M059J (cell line): ENCODE results near the gene MISFA. TPM values are rescaled to one million over a fixed set of nuclear protein-coding genes. Genes with fewer than 3 reads are reported as not detected.
A peak's percentile ranks its signal among the peaks of the same experiment; 100 is the strongest.
"Not testable (repeated sequence)": the region's sequence is repeated elsewhere in the genome, so short reads cannot be mapped to it uniquely, and the experiment has no call there.

Source experiments
- DNase-seq: peaks from one replicate; pipeline ENCODE4 v3.0.0-alpha.2; 2012; ENCODE audit warnings: low read depth
- total RNA-seq: library from RNA; depleted of rRNA; stranded (reverse); fragments of >200 nt; shearing (Covaris generic); gene quantifications from 2 replicates; pipeline ENCODE4 v1.2.3, GENCODE V29; 2014; rRNA removed

The MISFA gene
- total RNA-seq, 1 experiment from 2014 or later, result not detected

DNA sequence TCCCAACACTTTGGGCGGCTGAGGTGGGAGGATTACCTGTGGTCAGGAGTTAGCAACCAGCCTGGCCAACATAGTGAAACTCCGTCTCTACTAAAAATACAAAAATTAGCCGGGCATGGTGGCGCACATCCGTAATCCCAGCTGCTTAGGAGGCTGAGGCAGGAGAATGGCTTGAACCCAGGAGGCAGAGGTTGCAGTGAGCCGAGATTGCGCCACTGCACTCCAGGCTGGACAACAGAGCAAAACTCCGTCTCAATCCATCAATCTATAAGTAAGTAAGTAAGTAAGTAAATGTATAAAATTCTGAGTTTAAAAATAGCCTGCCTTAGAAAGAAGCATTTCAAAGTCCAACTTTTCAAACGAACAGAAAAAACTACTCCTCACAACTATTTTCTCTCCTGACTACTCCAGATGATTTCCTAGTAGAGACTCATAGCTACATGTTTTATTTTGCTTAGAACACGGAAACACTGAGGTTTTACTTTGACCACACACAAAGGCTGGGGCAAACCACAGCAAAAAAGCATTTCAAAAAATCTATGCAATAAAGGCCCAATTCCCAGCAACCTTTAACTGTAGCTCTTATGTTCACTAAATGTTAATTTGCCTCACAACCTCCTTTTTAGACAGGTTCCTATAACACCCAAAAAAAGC lies 18.2 kb downstream of the MISFA start:
- peak; percentile 54 for DNase-seq

DNA sequence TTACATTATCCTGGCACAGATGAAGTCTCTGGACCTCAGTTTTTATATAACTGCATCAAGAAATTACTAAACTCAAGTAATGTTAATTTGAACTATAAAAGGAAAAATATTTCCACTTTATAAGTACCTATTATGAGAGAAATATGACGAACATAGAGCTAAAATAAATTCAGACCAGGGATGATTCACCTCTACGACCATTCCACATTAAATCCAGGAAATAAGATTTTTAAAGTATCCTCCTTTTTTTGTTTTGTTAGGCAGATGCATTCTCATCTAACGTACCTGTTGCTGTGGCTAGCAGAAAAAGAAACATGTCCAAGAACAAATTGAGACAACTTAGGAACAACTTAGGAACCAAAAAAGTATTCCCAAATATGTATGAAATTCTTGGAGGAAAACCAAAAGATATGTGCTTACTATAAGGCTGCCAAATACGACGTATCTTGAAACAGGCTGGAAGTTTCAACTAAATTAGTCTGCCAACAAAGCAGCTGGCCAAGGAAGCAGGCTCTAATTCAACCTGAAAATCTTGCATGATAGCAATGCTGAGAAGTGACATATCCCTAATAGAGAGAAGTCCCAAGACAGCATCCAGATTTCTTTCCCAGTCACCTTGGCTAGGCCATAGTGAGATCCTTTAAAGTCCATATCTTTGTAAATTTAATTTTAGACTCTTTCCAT lies 18.9 kb downstream of the MISFA start:
- DNase-seq, result peak; percentile 7

DNA sequence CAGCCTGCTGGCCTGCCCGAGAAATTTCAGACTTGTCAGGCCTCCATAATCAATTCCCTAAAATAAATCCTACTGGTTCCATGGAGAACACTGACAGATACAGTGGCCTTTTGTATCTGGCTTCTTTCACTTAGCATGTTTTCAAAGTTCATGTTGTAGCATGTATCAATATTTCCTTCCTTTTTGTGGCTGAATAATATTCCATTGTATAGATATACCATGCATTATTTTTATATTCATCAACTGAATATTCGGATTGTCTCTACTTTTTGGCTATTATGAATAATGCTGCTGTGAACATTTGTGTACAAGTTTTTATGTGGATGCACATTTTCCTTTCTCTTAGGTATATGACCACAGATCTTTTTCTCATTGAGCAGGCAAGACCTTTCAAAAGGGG lies 24.1 kb downstream of the MISFA start:
- DNase-seq, result no peak

DNA sequence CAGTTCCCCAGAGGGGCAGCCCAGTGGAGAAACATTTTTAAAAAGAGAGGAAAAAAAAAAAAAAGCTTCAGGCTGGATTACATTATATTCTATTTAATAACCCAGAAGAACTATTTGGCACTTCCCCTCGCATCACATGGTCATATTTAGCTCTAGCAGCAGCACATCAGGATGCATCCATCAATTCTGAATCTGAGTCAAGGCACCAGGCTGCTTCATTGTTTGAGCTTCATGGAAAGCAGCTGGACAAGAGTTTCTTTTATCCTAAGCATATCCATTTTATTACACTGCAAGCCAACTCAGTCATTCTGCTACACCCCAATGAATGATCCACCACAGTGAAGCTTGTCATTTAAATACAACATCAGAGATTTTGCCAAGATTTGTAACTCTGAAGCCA lies 24.6 kb downstream of the MISFA start:
- no peak for DNase-seq

DNA sequence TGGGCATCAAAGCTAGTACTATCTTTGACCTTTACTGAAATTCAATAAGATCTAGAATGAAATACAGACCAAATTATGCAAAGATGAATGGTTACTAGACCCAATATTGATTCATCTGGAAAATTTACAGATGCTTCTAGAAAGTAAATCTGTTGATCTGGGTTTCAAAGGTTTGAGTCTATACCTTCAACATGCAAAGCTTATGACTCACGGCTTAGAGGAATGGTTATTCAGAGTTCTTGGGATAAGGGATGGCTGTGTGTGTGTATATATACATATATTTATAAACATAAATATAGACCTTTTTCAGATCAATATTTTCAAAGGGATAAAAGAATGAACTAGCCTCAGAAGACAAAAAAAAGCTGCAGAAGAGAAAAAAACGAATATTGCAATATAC lies 33.3 kb downstream of the MISFA start:
- no peak for DNase-seq

DNA sequence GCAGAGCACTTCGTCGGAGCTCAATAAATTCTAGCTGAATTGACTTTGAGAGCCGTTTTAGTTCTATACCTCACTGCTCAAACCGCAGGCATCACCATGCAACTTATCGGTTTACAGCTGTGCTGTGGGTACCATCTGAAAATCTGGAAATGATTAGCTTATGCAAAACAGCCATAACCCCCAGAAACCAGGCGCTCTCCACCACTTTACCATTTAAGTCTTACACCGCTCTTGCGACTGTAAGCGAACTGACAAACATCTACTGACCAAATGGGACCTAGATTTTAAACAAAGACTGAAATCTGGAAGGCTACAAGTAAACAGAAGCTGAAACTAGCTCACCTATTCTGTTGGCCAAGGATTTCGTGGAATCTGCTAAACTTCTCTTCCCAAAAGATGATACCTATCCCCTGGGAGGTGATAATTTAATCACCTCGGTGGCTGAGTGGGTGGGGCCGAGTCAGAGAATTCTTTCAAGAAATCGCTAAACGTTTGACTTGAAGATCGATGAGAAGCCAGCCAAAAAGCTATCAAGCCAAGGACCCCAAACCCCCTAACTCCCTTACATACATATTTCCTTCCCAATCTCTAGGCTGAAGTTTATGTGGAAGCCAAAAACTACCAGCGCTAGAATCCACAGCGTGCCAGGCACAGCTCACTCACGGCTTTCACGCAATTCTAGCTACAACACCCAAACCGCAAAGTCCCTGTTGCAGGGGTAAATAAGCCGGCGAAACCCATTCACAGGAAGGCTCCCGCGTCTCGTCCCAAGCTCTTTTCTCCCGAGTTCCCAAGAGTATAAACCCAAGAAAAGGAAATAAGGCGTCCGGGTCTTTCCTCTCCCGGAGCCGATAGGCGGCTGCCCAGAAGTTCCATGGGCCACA lies 33.9 kb downstream of the MISFA start:
- no peak for DNase-seq

DNA sequence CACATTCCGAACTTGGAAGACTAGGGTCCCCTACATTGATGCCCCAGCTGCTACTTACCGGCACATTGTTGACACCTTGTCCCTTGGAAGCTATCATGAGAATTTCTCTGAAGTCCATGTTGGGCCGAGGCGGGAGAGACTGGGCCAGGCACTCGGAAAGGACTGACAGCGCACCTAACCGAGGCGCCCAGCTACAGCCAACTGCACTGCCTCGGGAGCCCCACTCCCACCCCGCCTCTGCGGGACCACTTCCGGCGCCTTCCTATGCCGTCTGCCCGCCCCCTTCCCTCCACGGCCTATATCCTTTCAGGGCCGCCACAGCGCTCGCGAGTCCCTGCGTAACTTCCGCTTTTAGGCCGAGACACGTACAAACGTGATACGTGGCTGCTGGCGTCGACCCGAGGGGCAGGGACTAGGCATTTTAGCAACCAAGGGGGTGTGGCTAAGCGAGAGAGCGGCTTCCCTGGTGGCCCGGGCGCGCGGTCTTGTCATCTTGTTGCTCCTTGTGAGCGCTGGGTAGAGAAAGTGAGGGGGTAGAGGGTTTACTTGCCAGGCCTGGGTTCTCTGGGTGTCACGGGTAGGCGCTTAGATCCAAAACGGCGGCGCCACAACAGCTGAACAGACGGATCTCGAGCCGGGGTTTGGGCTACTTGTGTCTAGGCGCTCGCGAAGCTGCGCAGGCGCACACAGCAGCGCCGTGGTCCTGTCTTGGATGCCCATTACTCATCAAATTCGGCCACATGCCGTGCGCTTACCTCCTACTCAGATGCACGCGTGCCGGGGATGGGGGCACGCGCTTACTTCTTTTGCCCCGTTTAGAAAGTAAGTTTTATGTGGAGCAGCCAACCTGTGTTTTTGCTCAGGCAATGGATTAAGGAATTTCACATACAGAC lies 34.8 kb downstream of the MISFA start, which contains the start of gene SPTY2D1:
TSS of gene SPTY2D1 (minus strand) at position 203 of the 893 bp plus-strand sequence. CDS start at position 118, 85 bp downstream.
- peak; percentile 99 for DNase-seq

DNA sequence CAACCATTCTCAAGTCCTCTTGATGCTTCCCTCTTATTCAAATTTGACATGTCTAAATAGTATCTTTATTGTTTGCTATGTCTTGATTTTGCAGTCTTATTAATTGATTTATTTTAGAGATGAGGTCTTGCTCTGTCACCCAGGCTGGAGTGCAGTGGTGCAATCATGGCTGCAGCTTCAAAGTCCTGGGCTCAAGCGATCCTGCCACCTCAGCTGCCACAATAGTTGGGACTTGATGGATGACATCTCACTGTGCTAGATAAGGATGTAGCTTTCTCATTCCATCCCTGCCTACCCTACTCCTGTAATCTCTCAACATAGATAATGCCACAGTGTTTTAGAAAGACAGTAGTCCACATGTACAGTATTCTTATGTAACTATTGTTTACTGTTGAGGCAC lies 42.1 kb downstream of the MISFA start:
- DNase-seq, result no peak

DNA sequence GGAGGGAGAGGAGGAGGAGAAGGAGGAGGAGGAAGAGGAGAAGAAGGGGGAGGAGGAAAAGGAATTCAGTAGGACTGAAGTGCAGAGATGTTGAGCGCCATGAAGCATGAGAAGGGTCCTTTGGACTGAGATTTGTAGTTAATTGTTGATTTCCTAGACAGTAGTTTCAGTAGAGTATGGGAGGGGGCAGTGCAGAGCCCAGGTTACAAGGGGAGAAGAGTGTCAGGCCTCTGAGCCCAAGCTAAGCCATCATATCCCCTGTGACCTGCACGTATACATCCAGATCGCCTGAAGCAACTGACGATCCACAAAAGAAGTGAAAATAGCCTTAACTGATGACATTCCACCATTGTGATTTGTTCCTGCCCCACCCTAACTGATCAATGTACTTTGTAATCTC lies 43.4 kb downstream of the MISFA start:
- DNase-seq, result not testable (repeated sequence)

DNA sequence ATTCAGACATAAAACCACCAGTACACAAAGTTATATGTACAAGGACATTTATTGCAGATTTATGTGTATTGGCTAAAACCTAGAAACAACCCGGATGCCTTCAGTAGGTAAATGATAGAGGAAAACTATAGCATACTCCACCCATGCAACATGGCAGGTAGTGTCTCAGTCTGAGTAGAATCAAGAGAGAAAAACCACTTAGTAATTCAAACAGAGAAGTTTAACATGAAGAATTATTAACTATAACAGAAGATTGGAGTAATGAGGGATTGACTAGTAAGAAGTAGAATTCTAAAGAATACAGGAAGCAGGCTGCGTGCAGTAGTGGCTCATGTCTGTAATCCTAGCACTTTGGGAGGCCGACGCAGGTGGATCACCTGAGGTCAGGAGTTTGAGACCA lies 50.8 kb downstream of the MISFA start:
- DNase-seq, result no peak

DNA sequence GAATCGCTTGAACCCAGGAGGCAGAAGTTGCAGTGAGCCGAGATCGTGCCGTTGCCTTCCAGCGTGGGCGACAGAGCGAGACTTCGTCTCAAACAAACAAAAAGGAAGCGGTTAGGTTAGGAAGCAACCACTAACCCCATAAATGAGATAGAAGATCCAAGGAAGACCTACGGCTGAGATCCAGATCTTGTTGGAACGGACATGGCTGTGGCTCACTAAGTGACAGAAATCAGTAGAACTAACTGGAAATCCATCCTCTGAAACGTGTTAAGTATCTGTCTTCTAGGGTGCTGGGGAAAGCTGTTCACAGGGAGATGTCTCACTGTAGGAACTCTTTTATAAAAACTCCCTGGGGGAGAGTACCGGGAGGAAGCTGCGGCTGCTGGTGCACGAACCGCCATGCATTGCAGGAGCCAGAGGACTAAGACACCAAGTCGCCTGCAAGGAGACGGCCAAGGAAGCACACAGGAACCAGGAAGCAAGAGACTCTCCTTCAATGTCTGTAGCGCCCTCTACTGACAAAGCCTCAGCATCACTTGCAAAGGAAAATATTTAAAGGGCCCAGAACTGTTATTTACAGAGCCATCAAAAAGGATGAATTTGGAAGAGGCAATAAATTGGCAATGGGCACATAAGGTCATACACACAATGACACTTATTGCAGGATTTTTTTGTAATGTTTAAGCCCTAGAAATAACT lies 51.4 kb downstream of the MISFA start:
- DNase-seq, result peak; percentile 55

Other genes starting within 250 kb of the MISFA start
- gene LDHA, start 205.2 kb upstream of the MISFA start, total RNA-seq, result 1,651 and 2,272 TPM in 2 replicates
- not detected in 2 replicates for gene LDHC, start 187.5 kb upstream of the MISFA start, total RNA-seq
- not detected in 2 replicates for gene LDHAL6A, start 143.9 kb upstream of the MISFA start, total RNA-seq
- 123 and 172 TPM in 2 replicates for gene TSG101, start 72.8 kb upstream of the MISFA start, total RNA-seq
- 46.7 and 124 TPM in 2 replicates for gene UEVLD, start 11.1 kb upstream of the MISFA start, total RNA-seq
- 14.5 and 29.3 TPM in 2 replicates for gene SPTY2D1, start 34.6 kb downstream of the MISFA start, total RNA-seq
- gene TMEM86A, start 99.0 kb downstream of the MISFA start, total RNA-seq, result 0.94 and 1.1 TPM in 2 replicates
- not detected in 2 replicates for gene IGSF22, start 126.4 kb downstream of the MISFA start, total RNA-seq
- gene PTPN5, start 192.0 kb downstream of the MISFA start, total RNA-seq, result not detected in 2 replicates